HG03108 (cell line): ENCODE measurements around the gene DENND2A.
"Not testable (repeated sequence)": the region's sequence is repeated elsewhere in the genome, so short reads cannot be mapped to it uniquely, and the experiment has no call there.

Source experiments
- ATAC-seq: cut with Tn5 transposase; IDR thresholded peaks from one replicate; pipeline ENCODE4 v1.9.1; 2021; ENCODE audit warnings: moderate library complexity; ENCODE audit not compliant: unreplicated experiment

DENND2A gene

GRCh38 chr7:140674356-140674800 lies 33.8 kb upstream of the DENND2A start:
- no peak for ATAC-seq

GRCh38 chr7:140673774-140674155 lies 33.2 kb upstream of the DENND2A start:
- ATAC-seq = no peak

- ATAC-seq = peak; percentile 32
Measured at GRCh38 chr7:140673063-140673773, 32.6 kb upstream of the DENND2A start.

GRCh38 chr7:140672382-140673062 lies 31.9 kb upstream of the DENND2A start, which contains the start of gene ADCK2:
ADCK2 (plus strand) TSS chr7:140672945; CDS start chr7:140673331, 386 bp downstream.
- peak; percentile 43 for ATAC-seq

- ATAC-seq = no peak
Measured at GRCh38 chr7:140671966-140672365, 31.4 kb upstream of the DENND2A start.

GRCh38 chr7:140670343-140670935 lies 29.8 kb upstream of the DENND2A start:
- ATAC-seq = no peak

- not testable (repeated sequence) for ATAC-seq
Measured at GRCh38 chr7:140669862-140670261, 29.2 kb upstream of the DENND2A start.

- no peak for ATAC-seq
Measured at GRCh38 chr7:140669352-140669751, 28.7 kb upstream of the DENND2A start.

- no peak for ATAC-seq
Measured at GRCh38 chr7:140668641-140669040, 28.0 kb upstream of the DENND2A start.

- no peak for ATAC-seq
Measured at GRCh38 chr7:140667476-140667875, 26.9 kb upstream of the DENND2A start.

GRCh38 chr7:140662938-140663337 lies 22.3 kb upstream of the DENND2A start:
- not testable (repeated sequence) for ATAC-seq

GRCh38 chr7:140661124-140661523 lies 20.5 kb upstream of the DENND2A start:
- ATAC-seq = no peak

- no peak for ATAC-seq
Measured at GRCh38 chr7:140659856-140660255, 19.2 kb upstream of the DENND2A start.

GRCh38 chr7:140657891-140658290 lies 17.3 kb upstream of the DENND2A start:
- no peak for ATAC-seq

- peak; percentile 94 for ATAC-seq
Measured at GRCh38 chr7:140656548-140657515, 16.2 kb upstream of the DENND2A start.

- no peak for ATAC-seq
Measured at GRCh38 chr7:140655511-140656408, 15.1 kb upstream of the DENND2A start.

- no peak for ATAC-seq
Measured at GRCh38 chr7:140654661-140655060, 14.0 kb upstream of the DENND2A start.

- no peak for ATAC-seq
Measured at GRCh38 chr7:140654109-140654387, 13.4 kb upstream of the DENND2A start.

GRCh38 chr7:140653319-140654108 lies 12.9 kb upstream of the DENND2A start:
- ATAC-seq = no peak
